Activated naive CD4-positive, alpha-beta T cell treated with anti-CD3 and anti-CD28 coated beads, Interleukin-2, amount 50 U/mL, for 72 hours (primary cell): ENCODE results near the gene PDE3A. TPM values are rescaled to one million over a fixed set of nuclear protein-coding genes. Genes with fewer than 3 reads are reported as not detected.

Experiments used
- ATAC-seq, 2 donors: fragments of 150-1000 bp; cut with Tn5 transposase; 2 replicates each; pipeline ENCODE4 v1.10.0; 2021; ENCODE audit warnings: mild to moderate bottlenecking in 2 of 2, moderate library complexity in 2 of 2
- DNase-seq, 2 donors: peaks; one replicate each; pipeline ENCODE4 v3.0.0; 2021 to 2022; ENCODE audit warnings: low spot score in 2 of 2
- H3K27ac Mint-ChIP-seq, 2 donors: one replicate each; pipeline ENCODE4 v1.8.0; 2022; ENCODE audit warnings: mild to moderate bottlenecking in 2 of 2, mixed read lengths in 2 of 2
- H3K36me3 Mint-ChIP-seq, 2 donors: one replicate each; pipeline ENCODE4 v1.8.0; 2022; ENCODE audit warnings: mixed read lengths in 2 of 2
- H3K9me3 Mint-ChIP-seq, 2 donors: one replicate each; pipeline ENCODE4 v1.8.0; 2022; ENCODE audit warnings: mixed read lengths in 2 of 2
- total RNA-seq, 2 donors: library from RNA; stranded (reverse); gene quantifications; one replicate each; pipeline ENCODE4 v1.2.3, GENCODE V29; 2022

The PDE3A gene
- total RNA-seq, 2 donors from 2014 or later, result not detected

DNA sequence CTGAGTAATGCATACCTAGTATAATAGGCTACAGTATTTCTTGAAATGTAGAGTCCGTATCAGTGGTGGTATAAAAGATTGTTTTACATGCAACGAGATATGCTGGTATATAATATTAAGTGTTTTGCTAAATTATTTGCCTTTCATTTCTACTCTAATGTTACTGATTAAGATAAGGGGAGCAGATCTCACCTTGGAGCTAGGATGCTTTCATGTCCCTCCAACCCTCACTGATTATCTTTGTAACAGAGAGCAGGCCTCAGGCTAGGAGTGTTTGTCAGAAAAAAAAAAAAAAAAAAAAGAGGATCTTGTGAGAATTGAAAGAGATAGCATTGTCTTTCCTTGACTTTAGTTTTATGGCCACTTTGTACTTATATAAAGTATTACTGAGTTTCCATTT lies 92.6 kb downstream of the PDE3A start:
- ATAC-seq (no peak), DNase-seq (no peak)
- Mint-ChIP-seq H3K27ac (no peak overlapping the region), H3K36me3 (no peaks in the 10 kb centered on the region), H3K9me3 (no peaks in the 10 kb centered on the region)

DNA sequence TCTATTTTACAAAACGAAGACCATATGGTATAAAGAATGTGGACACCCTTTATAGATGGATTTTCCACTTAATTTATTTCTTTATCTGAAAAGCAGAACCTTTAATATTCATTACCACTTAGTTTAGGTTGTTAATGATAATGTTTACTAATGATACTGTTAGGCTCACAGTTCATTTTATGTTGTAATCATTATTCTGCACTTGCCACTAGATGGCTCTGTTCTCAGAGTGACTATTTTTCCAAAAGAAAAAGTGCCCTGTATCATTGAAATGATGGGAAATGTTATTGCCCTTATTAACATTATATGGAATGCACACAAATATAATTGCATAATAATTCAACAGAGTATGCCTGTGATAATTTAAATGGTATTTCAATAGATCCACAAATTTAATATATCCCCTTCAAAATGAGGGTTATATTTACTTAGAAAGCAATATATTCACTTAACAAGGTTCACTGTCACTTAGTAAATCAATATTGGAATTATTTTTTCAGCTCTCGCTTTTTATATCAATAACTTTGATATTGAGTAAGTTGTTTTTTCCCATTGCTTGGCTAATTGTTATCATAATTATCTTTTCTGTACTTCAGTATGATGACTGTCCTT lies 95.7 kb downstream of the PDE3A start:
- no peak overlapping the region for H3K27ac Mint-ChIP-seq
- DNase-seq (no peak), ATAC-seq (no peak)
- H3K9me3 Mint-ChIP-seq, result no peaks in the 10 kb centered on the region
- no peaks in the 10 kb centered on the region for H3K36me3 Mint-ChIP-seq

DNA sequence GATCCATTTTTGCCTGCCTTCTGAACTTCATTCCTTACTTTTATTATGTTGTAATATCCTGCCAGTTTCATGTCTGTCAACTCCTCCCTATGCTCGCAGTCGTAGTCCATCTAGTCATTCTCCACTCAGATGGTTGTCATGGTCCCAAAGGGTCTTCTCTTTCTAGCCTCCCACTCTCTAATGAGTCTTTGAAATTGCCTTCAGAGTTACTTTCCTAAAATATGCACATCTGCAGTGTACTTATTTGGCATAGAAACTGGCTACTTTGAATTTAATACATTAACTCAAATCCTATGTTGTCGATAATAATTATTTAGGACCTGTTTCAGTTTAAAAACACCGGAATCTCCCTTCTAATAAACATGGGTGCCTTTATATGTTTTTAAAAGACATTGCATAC lies 101.0 kb downstream of the PDE3A start:
- H3K36me3 Mint-ChIP-seq, result no peaks in the 10 kb centered on the region
- no peak overlapping the region for H3K27ac Mint-ChIP-seq
- no peak for DNase-seq
- no peak for ATAC-seq
- no peaks in the 10 kb centered on the region for H3K9me3 Mint-ChIP-seq

DNA sequence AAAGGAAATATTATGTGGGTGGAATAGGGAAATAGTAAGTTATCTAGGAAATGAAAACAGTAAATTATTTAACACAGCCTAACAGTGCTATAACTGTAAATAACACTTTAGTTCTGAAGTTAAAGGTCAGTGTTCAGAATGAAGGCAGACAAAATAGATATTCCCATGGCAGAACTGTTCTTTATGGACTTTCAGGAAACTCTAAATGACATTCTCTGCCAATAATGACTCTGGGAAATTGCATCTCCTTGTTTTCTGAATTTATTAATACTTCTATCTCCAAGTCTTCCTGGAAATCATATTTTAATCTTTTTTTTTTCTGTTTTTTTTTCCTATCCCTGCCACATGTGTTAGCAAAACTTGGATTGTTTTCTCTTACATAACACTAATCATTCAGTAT lies 101.4 kb downstream of the PDE3A start:
- DNase-seq, result no peak
- ATAC-seq, result no peak
- Mint-ChIP-seq H3K27ac (no peak overlapping the region), H3K9me3 (no peaks in the 10 kb centered on the region), H3K36me3 (no peaks in the 10 kb centered on the region)

GRCh38 chr12:20472102-20472782 lies 103.9 kb downstream of the PDE3A start:
- no peak for ATAC-seq

GRCh38 chr12:20473133-20473532 lies 104.8 kb downstream of the PDE3A start:
- Mint-ChIP-seq H3K36me3 (no peaks in the 10 kb centered on the region), H3K27ac (no peak overlapping the region), H3K9me3 (no peaks in the 10 kb centered on the region)
- ATAC-seq (no peak), DNase-seq (no peak)

More at GRCh38 chr12:20472102-20472782, 103.9 kb downstream of the PDE3A start:
- DNase-seq, result no peak
- H3K27ac Mint-ChIP-seq, result no peak overlapping the region
- H3K36me3 Mint-ChIP-seq, result no peaks in the 10 kb centered on the region
- H3K9me3 Mint-ChIP-seq, result no peaks in the 10 kb centered on the region

DNA sequence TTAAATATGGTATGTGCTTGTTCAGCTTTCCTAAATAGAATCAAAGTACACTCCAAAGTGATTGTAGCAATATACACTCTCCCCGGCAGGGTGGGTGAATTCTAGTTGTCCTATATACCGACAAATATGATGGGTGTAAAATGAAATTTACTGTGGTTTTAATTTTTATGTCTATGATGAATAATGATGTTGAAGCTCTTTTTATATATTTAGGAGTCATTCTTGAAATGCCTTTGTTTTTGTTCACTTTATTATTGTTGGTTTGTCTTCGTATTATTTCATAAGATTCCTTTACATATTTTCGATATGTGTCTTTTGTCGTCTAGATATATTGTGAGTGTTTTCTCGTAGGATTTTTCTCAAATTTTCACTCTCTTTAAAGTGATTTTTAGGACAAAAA lies 105.7 kb downstream of the PDE3A start:
- H3K9me3 Mint-ChIP-seq, result no peaks in the 10 kb centered on the region
- ATAC-seq (no peak), DNase-seq (no peak)
- H3K27ac Mint-ChIP-seq, result no peak overlapping the region
- no peaks in the 10 kb centered on the region for H3K36me3 Mint-ChIP-seq

GRCh38 chr12:20474443-20474842 lies 106.1 kb downstream of the PDE3A start:
- no peak for ATAC-seq
- H3K36me3 Mint-ChIP-seq, result no peaks in the 10 kb centered on the region

DNA sequence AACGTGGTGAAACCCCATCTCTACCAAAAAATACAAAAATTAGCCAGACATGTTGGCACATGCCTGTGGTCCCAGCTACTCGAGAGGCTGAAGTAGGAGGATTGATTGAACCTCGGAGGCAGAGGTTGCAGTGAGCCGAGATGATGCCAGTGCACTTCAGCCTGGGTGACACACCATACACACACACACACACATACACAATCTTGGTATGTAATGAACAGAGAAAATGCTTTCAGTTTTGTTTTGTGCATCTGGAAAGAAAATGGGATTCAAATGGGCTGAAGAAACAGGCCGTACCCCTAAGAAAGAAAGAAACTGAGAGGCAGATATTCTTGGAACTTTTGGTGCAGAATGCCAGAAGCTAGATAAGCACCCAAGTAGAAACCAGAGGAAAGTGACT lies 107.2 kb downstream of the PDE3A start:
- no peak overlapping the region for H3K27ac Mint-ChIP-seq
- no peak for DNase-seq
- no peaks in the 10 kb centered on the region for H3K9me3 Mint-ChIP-seq
- no peak for ATAC-seq
- H3K36me3 Mint-ChIP-seq, result no peaks in the 10 kb centered on the region

More at GRCh38 chr12:20474443-20474842, 106.1 kb downstream of the PDE3A start:
- DNase-seq, result no peak
- no peak overlapping the region for H3K27ac Mint-ChIP-seq
- H3K9me3 Mint-ChIP-seq, result no peaks in the 10 kb centered on the region

DNA sequence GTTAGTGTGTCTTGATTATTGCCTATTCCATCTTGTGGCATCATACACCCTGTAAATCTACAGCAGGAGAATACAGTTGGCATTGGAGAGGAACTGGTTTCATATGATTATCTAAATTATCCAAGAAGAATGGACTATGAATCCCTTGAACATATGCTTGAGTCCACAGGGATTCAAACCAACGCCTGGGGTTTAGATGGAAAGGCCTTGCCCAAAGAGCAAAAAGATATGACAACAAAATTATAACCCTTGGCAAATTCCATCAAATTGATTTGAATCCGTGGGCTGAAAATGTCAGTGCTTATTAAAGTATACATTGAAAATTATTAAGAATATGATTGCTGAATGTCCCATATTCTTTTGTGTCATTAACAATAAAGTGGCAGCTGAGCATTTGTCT lies 108.2 kb downstream of the PDE3A start:
- no peak overlapping the region for H3K27ac Mint-ChIP-seq
- H3K9me3 Mint-ChIP-seq, result no peaks in the 10 kb centered on the region
- H3K36me3 Mint-ChIP-seq, result no peaks in the 10 kb centered on the region
- ATAC-seq, result no peak
- DNase-seq, result no peak

DNA sequence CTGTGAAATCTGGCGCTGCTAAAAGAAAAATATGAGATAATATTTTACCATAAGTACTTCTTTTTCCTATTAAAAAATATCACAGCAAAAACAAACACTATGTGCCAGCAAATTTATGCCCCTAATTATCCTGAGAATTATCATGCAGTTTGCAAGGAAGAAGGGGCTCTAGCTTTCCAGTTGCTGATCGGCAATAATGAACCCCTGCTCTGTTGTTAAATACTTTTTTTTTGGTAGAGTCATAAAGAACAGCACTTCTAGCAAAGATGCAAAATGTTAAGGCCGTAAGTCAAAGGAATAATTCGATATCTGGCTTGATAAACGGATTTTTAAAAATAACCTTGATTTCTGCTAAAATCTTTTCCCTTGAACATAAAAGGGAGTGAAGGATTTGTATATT lies 108.9 kb downstream of the PDE3A start:
- H3K27ac Mint-ChIP-seq, result no peak overlapping the region
- no peaks in the 10 kb centered on the region for H3K9me3 Mint-ChIP-seq
- no peaks in the 10 kb centered on the region for H3K36me3 Mint-ChIP-seq
- DNase-seq, result no peak
- ATAC-seq, result no peak

DNA sequence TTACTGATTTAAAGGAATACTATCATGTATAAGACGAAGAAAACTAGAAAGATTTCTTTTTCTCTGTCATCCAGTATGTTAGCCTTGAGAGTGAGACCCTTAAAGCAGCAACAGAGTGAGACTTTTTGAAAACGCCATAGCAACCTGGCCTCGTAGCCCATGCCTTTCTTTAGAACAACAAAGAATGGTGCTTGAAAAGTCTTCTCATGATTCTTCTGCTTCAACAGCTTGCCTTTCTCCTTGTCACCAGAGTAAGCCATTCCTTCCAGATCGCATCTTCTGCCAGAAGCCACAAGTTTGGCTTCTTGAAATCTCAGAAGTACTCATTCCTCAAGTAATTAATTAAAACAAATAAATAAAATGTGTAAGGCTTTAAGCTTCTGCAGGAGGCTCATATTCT lies 109.3 kb downstream of the PDE3A start:
- H3K27ac Mint-ChIP-seq, result no peak overlapping the region
- ATAC-seq, result no peak
- no peaks in the 10 kb centered on the region for H3K36me3 Mint-ChIP-seq
- no peaks in the 10 kb centered on the region for H3K9me3 Mint-ChIP-seq
- no peak for DNase-seq

GRCh38 chr12:20482491-20483054 lies 114.2 kb downstream of the PDE3A start:
- H3K9me3 Mint-ChIP-seq, result no peaks in the 10 kb centered on the region
- DNase-seq (no peak), ATAC-seq (no peak)
- no peaks in the 10 kb centered on the region for H3K36me3 Mint-ChIP-seq
- no peak overlapping the region for H3K27ac Mint-ChIP-seq

GRCh38 chr12:20483776-20484175 lies 115.4 kb downstream of the PDE3A start:
- DNase-seq (no peak), ATAC-seq (no peak)
- Mint-ChIP-seq H3K36me3 (no peaks in the 10 kb centered on the region), H3K27ac (no peak overlapping the region), H3K9me3 (peaks cover 0 to 3% of the 10 kb centered on the region in 2 donors)

DNA sequence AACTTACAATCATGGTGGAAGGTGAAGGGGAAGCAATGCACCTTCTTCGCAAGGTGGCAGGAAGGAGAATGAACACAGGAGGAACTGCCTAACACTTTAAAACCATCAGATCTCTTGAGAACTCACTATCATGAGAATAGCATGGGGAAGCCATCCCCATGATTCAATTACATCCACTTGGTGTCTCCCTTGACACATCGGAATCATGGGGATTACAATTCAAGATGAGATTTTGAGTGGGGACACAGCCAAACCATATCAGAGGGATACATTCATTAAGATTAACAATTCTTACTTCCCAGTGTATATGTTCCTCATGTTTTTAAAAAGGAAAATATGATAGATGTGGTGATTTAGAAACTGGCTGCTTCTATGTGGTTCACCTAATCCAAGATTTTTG lies 117.9 kb downstream of the PDE3A start:
- no peaks in the 10 kb centered on the region for H3K36me3 Mint-ChIP-seq
- no peak for DNase-seq
- H3K9me3 Mint-ChIP-seq, result peaks cover under 1 to 3% of the 10 kb centered on the region in 2 donors
- no peak overlapping the region for H3K27ac Mint-ChIP-seq
- no peak for ATAC-seq

- H3K27ac Mint-ChIP-seq, result no peak overlapping the region
- DNase-seq (no peak), ATAC-seq (no peak)
- H3K36me3 Mint-ChIP-seq, result no peaks in the 10 kb centered on the region
- peaks cover 3 to 10% of the 10 kb centered on the region in 2 donors for H3K9me3 Mint-ChIP-seq
Measured at GRCh38 chr12:20487519-20487918, 119.2 kb downstream of the PDE3A start.

GRCh38 chr12:20489645-20490044 lies 121.3 kb downstream of the PDE3A start:
- DNase-seq (no peak), ATAC-seq (no peak)
- H3K27ac Mint-ChIP-seq, result no peak overlapping the region
- H3K9me3 Mint-ChIP-seq, result peaks cover 3 to 10% of the 10 kb centered on the region in 2 donors
- H3K36me3 Mint-ChIP-seq, result no peaks in the 10 kb centered on the region

DNA sequence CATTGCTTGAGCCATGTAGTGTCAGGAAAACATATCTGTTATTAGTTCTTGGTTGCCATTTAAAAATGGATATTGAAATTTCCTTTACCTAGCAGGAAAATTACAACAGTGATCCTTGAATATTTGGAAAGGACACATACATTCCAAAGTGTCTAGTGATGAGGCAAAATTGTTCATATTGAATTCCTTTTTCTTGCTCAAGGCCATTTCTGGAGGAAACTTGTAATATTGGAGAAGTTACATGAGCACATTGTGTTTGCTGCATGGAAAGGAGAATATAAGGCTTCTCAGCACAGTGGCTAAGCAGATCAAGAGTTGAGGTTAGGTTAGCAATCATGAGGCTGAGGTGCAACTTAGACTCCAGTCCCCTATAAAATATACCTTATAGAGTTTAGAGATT lies 121.9 kb downstream of the PDE3A start:
- H3K27ac Mint-ChIP-seq, result no peak overlapping the region
- DNase-seq, result no peak
- peaks cover 3 to 10% of the 10 kb centered on the region in 2 donors for H3K9me3 Mint-ChIP-seq
- no peak for ATAC-seq
- no peaks in the 10 kb centered on the region for H3K36me3 Mint-ChIP-seq
